SK-N-SH treated with all-trans-retinoic acid at 6 μM for 48 hours (cell line): ENCODE measurements around the gene TMUB1.

Experiments
- SNAI2 ChIP-seq: fragments of 250-450 bp; sonication (Bioruptor Pico); IDR thresholded peaks from 2 replicates; pipeline ENCODE4 v1.5.0; 2020; ENCODE audit warnings: mild to moderate bottlenecking, moderate library complexity
- ZFP3 ChIP-seq: fragments of 250-450 bp; sonication (Bioruptor Pico); IDR thresholded peaks from 2 replicates; pipeline ENCODE4 v1.5.0; 2020; ENCODE audit warnings: mild to moderate bottlenecking, moderate library complexity
- ZFP30 ChIP-seq: fragments of 450-650 bp; formaldehyde crosslinking; IDR thresholded peaks from 2 replicates; pipeline ENCODE4 v1.5.0; 2022; ENCODE audit warnings: mild to moderate bottlenecking, moderate library complexity
- TF ChIP-seq, protein P1 (sequence below): fragments of 250-450 bp; sonication (Bioruptor Pico); IDR thresholded peaks from 2 replicates; pipeline ENCODE4 v1.5.0; 2020; ENCODE audit warnings: mild to moderate bottlenecking, moderate library complexity

- no peak for TF ChIP-seq SNAI2 (CRISPR knock-in tag)
- TF ChIP-seq, protein P1, sequence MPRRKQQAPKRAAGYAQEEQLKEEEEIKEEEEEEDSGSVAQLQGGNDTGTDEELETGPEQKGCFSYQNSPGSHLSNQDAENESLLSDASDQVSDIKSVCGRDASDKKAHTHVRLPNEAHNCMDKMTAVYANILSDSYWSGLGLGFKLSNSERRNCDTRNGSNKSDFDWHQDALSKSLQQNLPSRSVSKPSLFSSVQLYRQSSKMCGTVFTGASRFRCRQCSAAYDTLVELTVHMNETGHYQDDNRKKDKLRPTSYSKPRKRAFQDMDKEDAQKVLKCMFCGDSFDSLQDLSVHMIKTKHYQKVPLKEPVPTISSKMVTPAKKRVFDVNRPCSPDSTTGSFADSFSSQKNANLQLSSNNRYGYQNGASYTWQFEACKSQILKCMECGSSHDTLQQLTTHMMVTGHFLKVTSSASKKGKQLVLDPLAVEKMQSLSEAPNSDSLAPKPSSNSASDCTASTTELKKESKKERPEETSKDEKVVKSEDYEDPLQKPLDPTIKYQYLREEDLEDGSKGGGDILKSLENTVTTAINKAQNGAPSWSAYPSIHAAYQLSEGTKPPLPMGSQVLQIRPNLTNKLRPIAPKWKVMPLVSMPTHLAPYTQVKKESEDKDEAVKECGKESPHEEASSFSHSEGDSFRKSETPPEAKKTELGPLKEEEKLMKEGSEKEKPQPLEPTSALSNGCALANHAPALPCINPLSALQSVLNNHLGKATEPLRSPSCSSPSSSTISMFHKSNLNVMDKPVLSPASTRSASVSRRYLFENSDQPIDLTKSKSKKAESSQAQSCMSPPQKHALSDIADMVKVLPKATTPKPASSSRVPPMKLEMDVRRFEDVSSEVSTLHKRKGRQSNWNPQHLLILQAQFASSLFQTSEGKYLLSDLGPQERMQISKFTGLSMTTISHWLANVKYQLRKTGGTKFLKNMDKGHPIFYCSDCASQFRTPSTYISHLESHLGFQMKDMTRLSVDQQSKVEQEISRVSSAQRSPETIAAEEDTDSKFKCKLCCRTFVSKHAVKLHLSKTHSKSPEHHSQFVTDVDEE: no peak
- no peak for TF ChIP-seq ZFP30 (CRISPR knock-in tag)
- TF ChIP-seq ZFP3 (CRISPR knock-in tag): no peak
These were observed 7.7 kb downstream of the TMUB1 start for GRCh38 chr7:151075662-151075971.
